Endodermal cell (in vitro differentiated cells): ENCODE measurements around the gene TMEM26. TPM values are rescaled to one million over a fixed set of nuclear protein-coding genes. Genes with fewer than 3 reads are reported as not detected.
A peak's percentile ranks its signal among the peaks of the same experiment; 100 is the strongest.

ENCODE experiments used
- DNase-seq: peaks from one replicate; pipeline ENCODE4 v3.0.0-alpha.2; 2017
- H3K27ac ChIP-seq: 2 replicates; pipeline ENCODE4 v1.5.1; 2013; ENCODE audit warnings: mild to moderate bottlenecking, low read depth, low read length, moderate library complexity
- H3K27me3 ChIP-seq: 2 replicates; pipeline ENCODE4 v1.6.1; 2013; ENCODE audit warnings: mild to moderate bottlenecking, low read length, moderate library complexity; ENCODE audit not compliant: insufficient read depth, control insufficient read depth, poor library complexity, severe bottlenecking
- H3K36me3 ChIP-seq: 2 replicates; pipeline ENCODE4 v1.7.0; 2013; ENCODE audit warnings: mild to moderate bottlenecking, low read length, moderate library complexity; ENCODE audit not compliant: control insufficient read depth, insufficient read depth
- H3K4me1 ChIP-seq: one replicate; pipeline ENCODE4 v1.7.0; 2013; ENCODE audit warnings: low read length; ENCODE audit not compliant: control insufficient read depth, insufficient read depth
- H3K4me3 ChIP-seq: 2 replicates; pipeline ENCODE4 v1.5.1; 2013; ENCODE audit warnings: mild to moderate bottlenecking, low read length, moderate library complexity
- H3K9ac ChIP-seq: 2 replicates; pipeline ENCODE4 v1.6.1; 2013; ENCODE audit warnings: mild to moderate bottlenecking, low read length, moderate library complexity; ENCODE audit not compliant: poor library complexity, severe bottlenecking; ENCODE audit errors: extremely low read depth
- H3K9me3 ChIP-seq: 2 replicates; pipeline ENCODE4 v1.6.1; 2013; ENCODE audit warnings: mild to moderate bottlenecking, low read length, moderate library complexity; ENCODE audit not compliant: control insufficient read depth
- H3K27ac Mint-ChIP-seq: 2 replicates; pipeline ENCODE4 v1.8.0; 2020; ENCODE audit warnings: mixed read lengths
- H3K27me3 Mint-ChIP-seq: 2 replicates; pipeline ENCODE4 v1.8.0; 2021; ENCODE audit warnings: mild to moderate bottlenecking, mixed read lengths; ENCODE audit not compliant: insufficient read depth
- H3K36me3 Mint-ChIP-seq: 2 replicates; pipeline ENCODE4 v1.8.0; 2020; ENCODE audit warnings: low read depth, mixed read lengths
- H3K4me1 Mint-ChIP-seq: 2 replicates; pipeline ENCODE4 v1.8.0; 2020; ENCODE audit warnings: mixed read lengths
- H3K4me3 Mint-ChIP-seq: 2 replicates; pipeline ENCODE4 v1.8.0; 2020; ENCODE audit warnings: mild to moderate bottlenecking, moderate library complexity, mixed read lengths
- H3K9me3 Mint-ChIP-seq: 2 replicates; pipeline ENCODE4 v1.8.0; 2020; ENCODE audit warnings: mild to moderate bottlenecking, mixed read lengths
- CTCF ChIP-seq: fragments of 200-600 bp; sonication (generic); conservative IDR thresholded peaks from 2 replicates; pipeline ENCODE4 v1.5.0; 2021; ENCODE audit warnings: antibody characterized with exemption, mild to moderate bottlenecking
- WGBS, 2 experiments: methylation state at CpG; one replicate each; pipeline versions ENCODE4 v1.1.5 to v1.1.7; 2013; ENCODE audit warnings: missing lambda C conversion rate in 2 of 2, mixed read lengths in 1 of 2; ENCODE audit not compliant: insufficient coverage in 1 of 2, insufficient read length in 1 of 2; 5-methylcytosine and 5-hydroxymethylcytosine counted together
- long read RNA-seq, 4 experiments: library from polyadenylated mRNA in 2 of 4; library from RNA in 1 of 4; library from capped mRNA in 1 of 4; stranded (forward) in 3 of 4; unstranded in 1 of 4; transcript quantifications; one replicate each; pipeline ENCODE4 v2.0.0, GENCODE V29; 2020 to 2021; ENCODE audit warnings: inconsistent platforms in 1 of 4
- polyA plus RNA-seq, 2 experiments: library from polyadenylated mRNA; stranded (reverse); fragments of 50-300 nt; gene quantifications; one replicate each; pipeline ENCODE4 v1.2.3, GENCODE V29; 2013
- total RNA-seq, 2 donors: library from RNA; stranded (reverse); fragmentation: NEBNext Ultra II Directional in 1 of 2; extraction: Animal tissue kit (Norgen Biotek cat#: 25700) in 1 of 2; gene quantifications; 2 replicates in 1 of 2; 3 replicates in 1 of 2; pipeline ENCODE4 v1.2.1, GENCODE V29; 2021

TMEM26 gene
- total RNA-seq = under 1 TPM; 0.13 TPM
- 0.18 TPM for polyA plus RNA-seq (2013, experiment 1 of 2)
- polyA plus RNA-seq (2013, experiment 2 of 2) = 0.08 TPM
- long read RNA-seq, experiment 1 = 0 reads
- long read RNA-seq, experiment 2 = 0 reads
- long read RNA-seq, experiment 3, partial matches to known transcripts = 0 of 1 reads
- long read RNA-seq, experiment 3, other reads (novel, unspliced or antisense) = 1 of 1 reads
- long read RNA-seq, experiment 4 = 0 reads

GRCh38 chr10:61452655-61453641 lies at the start of gene TMEM26:
TSS of gene TMEM26 (minus strand) at chr10:61453381. CDS start at chr10:61453081, 300 bp downstream.
- Histone ChIP-seq H3K4me1 (no peaks in the 10 kb centered on the region), H3K27me3 (peaks cover 49% of the 10 kb centered on the region), H3K27ac (no peak within 1 kb of the TSS), H3K36me3 (no peaks in the 10 kb centered on the region), H3K4me3 (peak within 1 kb of the TSS; percentile 83), H3K9me3 (no peaks in the 10 kb centered on the region), H3K9ac (no peak within 1 kb of the TSS)
- H3K27me3 Mint-ChIP-seq = peaks cover 61% of the 10 kb centered on the region
- peaks cover 9% of the 10 kb centered on the region for H3K4me1 Mint-ChIP-seq
- DNase-seq = peak; percentile 88
- 1 to 2% methylated on average over 9 to 58 of the region's 58 CpGs for WGBS, 2 experiments
- H3K9me3 Mint-ChIP-seq = no peaks in the 10 kb centered on the region
- H3K4me3 Mint-ChIP-seq = peak within 1 kb of the TSS; percentile 64
- H3K36me3 Mint-ChIP-seq = no peaks in the 10 kb centered on the region
- H3K27ac Mint-ChIP-seq = no peak within 1 kb of the TSS
- peak; percentile 19 for TF ChIP-seq CTCF

- Mint-ChIP-seq H3K4me1 (no peaks in the 10 kb centered on the region), H3K27me3 (no peaks in the 10 kb centered on the region), H3K27ac (no peak overlapping the region), H3K36me3 (no peaks in the 10 kb centered on the region), H3K9me3 (no peaks in the 10 kb centered on the region), H3K4me3 (no peak overlapping the region)
- DNase-seq = no peak
- H3K4me1 ChIP-seq = no peaks in the 10 kb centered on the region
- no peak for TF ChIP-seq CTCF
- H3K9ac ChIP-seq = no peak overlapping the region
- no peaks in the 10 kb centered on the region for H3K36me3 ChIP-seq
- no peaks in the 10 kb centered on the region for H3K9me3 ChIP-seq
- H3K27me3 ChIP-seq = no peaks in the 10 kb centered on the region
- H3K4me3 ChIP-seq = no peak overlapping the region
- H3K27ac ChIP-seq = no peak overlapping the region
These were observed 47.3 kb upstream of the TMEM26 start for GRCh38 chr10:61500460-61500859.

GRCh38 chr10:61492364-61492995 lies 39.3 kb upstream of the TMEM26 start:
- Mint-ChIP-seq H3K27ac (no peak overlapping the region), H3K9me3 (no peaks in the 10 kb centered on the region), H3K27me3 (peaks cover 1% of the 10 kb centered on the region), H3K36me3 (no peaks in the 10 kb centered on the region), H3K4me3 (no peak overlapping the region), H3K4me1 (no peaks in the 10 kb centered on the region)
- H3K36me3 ChIP-seq = no peaks in the 10 kb centered on the region
- H3K27me3 ChIP-seq = no peaks in the 10 kb centered on the region
- H3K4me1 ChIP-seq = no peaks in the 10 kb centered on the region
- no peak for TF ChIP-seq CTCF
- no peak overlapping the region for H3K4me3 ChIP-seq
- no peak overlapping the region for H3K9ac ChIP-seq
- no peak overlapping the region for H3K27ac ChIP-seq
- WGBS, 2 experiments = 100% methylated on average over 1 of the region's 2 CpGs; no CpG with 5 or more reads in 1 of the 2 experiments
- H3K9me3 ChIP-seq = no peaks in the 10 kb centered on the region
- DNase-seq = no peak
